Gastroesophageal sphincter (tissue), 3 donors: ENCODE data around the gene KLC1.

Experiments
- CTCF ChIP-seq, 4 experiments: fragments of 200-600 bp in 2 of 4; fragments of 450-650 bp in 2 of 4; sonication (generic) in 1 of 4; IDR thresholded peaks; one replicate each; pipeline ENCODE4 v1.5.1; 2017 to 2019; ENCODE audit warnings: antibody characterized with exemption in 4 of 4, mild to moderate bottlenecking in 2 of 4, moderate library complexity in 2 of 4
- EP300 ChIP-seq: sonication (generic); formaldehyde crosslinking; IDR thresholded peaks from one replicate; pipeline ENCODE4 v1.6.1; 2017; ENCODE audit warnings: antibody characterized with exemption, mild to moderate bottlenecking
- POLR2A ChIP-seq, 2 donors: fragments of 450-650 bp; IDR thresholded peaks; one replicate each; pipeline ENCODE4 v1.6.1; 2017; ENCODE audit warnings: antibody characterized with exemption in 2 of 2, mild to moderate bottlenecking in 2 of 2, moderate library complexity in 1 of 2
- POLR2AphosphoS5 ChIP-seq: sonication (generic); formaldehyde crosslinking; IDR thresholded peaks from one replicate; pipeline ENCODE4 v1.6.1; 2017; ENCODE audit warnings: antibody characterized with exemption

DNA sequence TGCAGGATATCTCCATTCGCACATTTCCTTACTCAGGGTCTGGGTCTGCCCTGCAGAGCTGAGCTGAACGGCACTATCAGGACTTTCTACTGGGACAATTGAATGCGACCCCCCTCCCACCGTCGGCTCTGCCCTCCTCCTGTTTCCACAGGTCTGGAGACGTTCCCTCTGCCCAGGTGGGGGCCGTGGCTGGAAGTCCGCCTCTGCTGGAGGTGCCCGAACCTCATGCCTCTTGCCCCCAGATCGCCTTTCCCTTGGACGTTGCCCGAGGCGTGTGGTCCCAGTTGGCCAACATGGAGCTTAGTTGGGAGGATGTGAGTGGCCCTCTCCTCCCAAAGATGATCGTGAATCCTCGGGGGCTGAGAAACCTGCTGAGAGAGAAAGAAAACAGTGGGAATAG, 21.2 kb upstream of the KLC1 start:
- TF ChIP-seq CTCF (IDR thresholded peaks at IDR 0.05) (no peak), POLR2AphosphoS5 (no peak), POLR2A (IDR thresholded peaks at IDR 0.05) (no peak), EP300 (no peak)
